ENCODE data around the gene SPATA17.
"Not testable (repeated sequence)": the region's sequence is repeated elsewhere in the genome, so short reads cannot be mapped to it uniquely, and the experiment has no call there.

Gene SPATA17

GRCh38 chr1:217681806-217682205, 50.7 kb downstream of the SPATA17 start:
- DNase-seq, result no peak

- DNase-seq, result no peak
Observed at GRCh38 chr1:217687511-217687910, 56.4 kb downstream of the SPATA17 start.

- not testable (repeated sequence) for DNase-seq
Observed at GRCh38 chr1:217696140-217696539, 65.0 kb downstream of the SPATA17 start.

DNA sequence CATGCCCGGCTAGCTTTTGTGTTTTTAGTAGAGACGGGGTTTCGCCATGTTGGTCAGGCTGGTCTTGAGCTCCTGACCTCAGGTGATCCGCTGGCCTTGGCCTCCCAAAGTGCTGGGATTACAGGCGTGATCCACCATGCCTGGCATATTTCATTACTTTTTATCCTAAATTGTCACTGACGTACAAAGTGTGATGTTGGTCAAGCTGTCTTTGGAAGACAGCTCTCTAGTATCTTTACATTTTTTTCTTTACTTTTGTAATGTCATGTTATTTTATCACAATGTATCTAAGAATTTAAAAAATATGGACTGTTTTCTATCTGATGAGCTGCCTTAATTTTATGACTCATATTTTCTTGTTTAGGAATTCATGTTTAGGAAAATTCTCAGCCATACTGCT, 72.2 kb downstream of the SPATA17 start:
- DNase-seq, result no peak

GRCh38 chr1:217712925-217713597, 81.9 kb downstream of the SPATA17 start:
- no peak for DNase-seq

DNA sequence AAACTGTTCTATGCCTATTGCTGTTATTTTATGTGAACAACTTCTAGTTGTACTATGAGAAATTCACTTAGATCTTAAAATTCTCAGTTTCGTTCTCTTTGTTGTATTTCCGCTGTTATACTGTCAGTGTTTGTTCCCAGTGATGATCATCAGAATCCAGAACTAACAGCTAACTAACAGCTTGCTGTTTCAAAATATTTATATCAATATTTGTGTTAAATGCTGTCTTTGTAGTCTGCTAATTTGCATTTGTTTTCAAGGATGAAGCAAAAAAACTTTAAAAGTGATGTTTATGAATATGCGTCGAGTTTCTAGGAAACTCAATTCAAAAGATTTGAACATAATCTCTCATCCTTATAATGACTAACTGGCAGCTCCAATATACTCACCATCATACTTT, 84.5 kb downstream of the SPATA17 start:
- no peak for DNase-seq

GRCh38 chr1:217717959-217718358, 86.8 kb downstream of the SPATA17 start:
- no peak for DNase-seq

DNA sequence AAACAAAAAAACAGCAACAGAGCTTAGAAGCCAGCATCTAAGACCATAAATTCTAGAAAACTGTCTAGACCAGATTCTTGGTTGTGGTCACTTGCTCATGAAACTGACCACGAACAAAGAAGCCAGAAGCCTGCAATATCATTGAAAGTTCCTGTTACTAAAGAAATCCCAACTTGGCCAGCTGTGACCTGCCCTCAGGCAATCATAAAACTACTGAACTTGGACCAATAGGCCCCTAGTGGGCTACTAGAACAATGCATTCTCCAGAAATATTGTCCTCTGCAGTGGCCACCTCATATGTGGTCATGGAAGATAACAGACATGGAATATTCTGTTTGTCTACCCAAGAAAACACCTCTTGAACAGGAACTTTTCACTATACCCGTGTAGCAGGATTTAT, 87.7 kb downstream of the SPATA17 start:
- DNase-seq, result no peak

- no peak for DNase-seq
Observed at GRCh38 chr1:217721692-217722091, 90.5 kb downstream of the SPATA17 start.

GRCh38 chr1:217734973-217735372, 103.8 kb downstream of the SPATA17 start:
- DNase-seq, result no peak

DNA sequence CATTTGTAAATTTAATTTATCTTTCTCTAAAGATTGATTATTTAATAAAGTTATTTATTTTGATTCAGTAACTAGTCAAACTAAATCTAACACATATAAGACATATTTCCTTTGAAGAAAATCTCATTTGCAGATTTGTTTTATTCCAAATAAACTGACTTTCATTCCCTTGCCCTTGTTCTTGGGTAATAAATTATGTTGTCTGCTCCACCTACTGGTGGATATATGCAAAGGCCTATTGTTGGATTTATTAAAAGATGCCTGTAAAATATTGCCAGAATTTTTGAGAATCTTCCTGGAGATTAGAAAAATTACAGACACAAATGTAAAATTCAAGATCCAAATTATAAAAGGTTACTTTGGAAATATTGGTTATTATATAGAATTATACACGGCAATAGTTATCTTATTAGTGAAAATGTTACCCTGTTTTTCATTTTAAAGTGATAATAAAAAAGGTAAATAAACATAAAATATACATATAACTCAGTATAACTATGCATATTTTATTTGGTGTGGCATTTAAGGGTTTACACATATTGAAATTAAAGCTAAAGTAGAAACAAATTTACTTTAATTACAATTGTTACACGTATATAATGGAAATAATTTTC, 116.1 kb downstream of the SPATA17 start:
- DNase-seq, result peak; percentile 50

- no peak for DNase-seq
Observed at GRCh38 chr1:217769768-217770167, 138.6 kb downstream of the SPATA17 start.

DNA sequence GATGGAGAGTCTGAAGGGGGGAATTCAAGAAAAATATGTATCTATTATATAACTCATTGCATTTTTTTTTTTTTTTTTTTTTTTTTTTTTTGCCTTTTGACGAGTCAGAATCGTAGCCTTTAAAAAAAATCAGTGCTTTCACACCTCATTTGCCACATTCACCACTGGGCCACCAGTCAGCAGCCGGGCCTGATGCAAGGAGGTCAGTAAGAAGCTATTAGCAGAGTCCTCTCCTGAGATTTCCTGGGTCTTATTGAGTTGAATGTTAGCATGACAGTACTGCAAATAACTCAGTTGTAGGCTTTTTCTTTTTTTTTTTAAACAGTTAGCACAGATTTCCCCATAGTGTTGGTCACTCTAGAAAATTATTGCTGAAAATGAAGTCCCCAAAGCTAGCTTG, 139.8 kb downstream of the SPATA17 start:
- peak; percentile 70 for DNase-seq

DNA sequence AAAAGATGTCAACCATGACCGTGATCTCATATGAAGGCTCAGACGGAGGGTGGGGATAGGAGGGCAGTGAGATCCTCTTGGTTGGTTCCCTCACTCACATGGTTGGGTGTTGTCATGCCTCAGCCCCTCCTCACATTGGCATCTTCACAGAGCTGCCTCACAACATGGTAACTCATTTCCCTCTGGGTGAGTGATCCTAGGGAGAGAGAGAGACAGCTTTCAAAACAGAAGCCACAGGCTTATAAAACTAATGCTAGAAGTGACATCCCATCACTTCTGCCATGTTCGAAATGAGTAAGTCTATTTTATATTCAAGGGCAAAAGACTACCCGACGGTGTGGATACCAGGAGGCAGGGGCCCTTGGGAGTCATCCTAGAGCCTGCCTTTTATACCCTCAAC, 145.5 kb downstream of the SPATA17 start:
- no peak for DNase-seq

DNA sequence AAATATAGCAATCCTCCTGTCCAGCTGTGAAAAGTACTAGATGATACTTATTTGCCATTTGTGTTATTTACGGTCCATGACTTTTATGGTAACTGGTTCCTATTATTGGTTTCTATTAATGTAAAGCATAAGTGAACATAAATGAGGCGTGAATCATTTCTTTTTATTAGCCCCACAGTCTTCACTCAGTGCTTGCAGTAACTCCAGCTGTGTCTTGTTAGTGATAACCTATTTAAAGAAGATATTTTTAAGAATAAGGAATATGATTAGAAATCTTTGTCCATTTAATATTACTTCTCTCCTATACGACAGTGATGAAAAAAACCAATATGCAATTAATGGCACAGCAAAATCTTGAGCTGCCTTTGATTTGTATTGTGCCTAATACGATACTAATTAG, 149.9 kb downstream of the SPATA17 start:
- peak; percentile 30 for DNase-seq

GRCh38 chr1:217791091-217791490, 159.9 kb downstream of the SPATA17 start:
- no peak for DNase-seq

- no peak for DNase-seq
Observed at GRCh38 chr1:217805792-217806191, 174.6 kb downstream of the SPATA17 start.

- peak; percentile 8 for DNase-seq
Observed at GRCh38 chr1:217812175-217812574, 181.0 kb downstream of the SPATA17 start.

GRCh38 chr1:217813031-217813430, 181.9 kb downstream of the SPATA17 start:
- peak; percentile 74 for DNase-seq

DNA sequence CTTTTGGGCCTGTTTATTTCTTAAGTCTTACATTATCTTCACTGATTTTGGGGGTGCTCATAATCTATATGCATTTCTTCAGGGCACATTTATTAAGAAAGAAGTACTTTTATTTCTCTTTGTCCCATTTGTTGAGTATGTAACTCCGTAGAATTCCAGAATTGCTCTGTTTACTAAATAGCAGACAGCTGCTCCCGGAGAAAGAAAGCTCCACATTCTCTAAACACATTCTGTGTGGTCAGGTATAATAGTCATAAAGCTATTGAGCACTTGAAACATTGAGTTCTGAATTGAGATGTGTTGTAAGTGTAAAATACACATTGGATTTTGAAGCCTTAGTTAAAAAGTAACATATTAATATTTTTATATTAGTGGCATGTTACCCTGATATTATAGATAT, 206.5 kb downstream of the SPATA17 start:
- DNase-seq, result no peak

DNA sequence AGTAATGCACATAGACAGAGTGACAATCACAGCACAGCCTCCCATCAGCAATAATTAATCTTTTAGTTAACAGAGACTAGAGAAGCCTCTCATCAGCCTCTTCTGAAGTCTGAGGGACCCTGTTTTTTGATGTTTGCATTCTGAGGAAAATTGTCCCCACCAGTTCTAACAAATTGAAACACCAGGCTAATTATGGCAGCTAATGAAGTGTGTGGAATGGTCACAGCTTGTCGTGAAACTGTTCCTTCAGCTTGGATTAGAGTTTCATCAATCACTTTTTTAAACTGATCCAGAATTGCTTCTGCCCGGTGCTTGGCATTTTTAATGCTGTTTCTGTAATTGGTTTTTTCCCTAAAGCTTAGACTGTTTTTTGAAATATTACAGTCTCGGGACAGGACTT, 208.0 kb downstream of the SPATA17 start:
- peak; percentile 91 for DNase-seq

GRCh38 chr1:217846733-217847132, 215.6 kb downstream of the SPATA17 start:
- no peak for DNase-seq

DNA sequence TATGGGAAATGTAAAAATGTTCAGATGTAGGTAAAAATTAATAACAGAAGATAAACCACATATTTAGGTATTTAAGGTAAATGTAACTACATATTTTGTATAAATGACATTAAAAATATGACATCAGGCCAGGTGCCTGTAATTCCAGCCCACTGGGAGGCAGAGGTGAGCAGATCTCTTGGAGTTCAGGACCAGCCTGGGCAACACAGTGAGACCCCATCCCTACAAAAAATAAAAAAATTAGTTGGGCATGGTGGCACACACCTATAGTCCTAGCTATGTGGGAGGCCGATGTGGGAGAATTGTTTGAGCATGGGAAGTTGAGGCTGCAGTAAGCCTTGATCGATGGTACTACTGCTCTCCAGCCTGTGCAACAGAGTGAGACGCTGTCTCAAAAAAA, 216.5 kb downstream of the SPATA17 start:
- DNase-seq, result no peak

- no peak for DNase-seq
Observed at GRCh38 chr1:217856342-217857034, 225.3 kb downstream of the SPATA17 start.

Data from eye (tissue), 1 donor.